Activated CD4-positive, alpha-beta T cell treated with anti-CD3 and anti-CD28 coated beads for 48 hours (primary cell): ENCODE measurements around the gene PDSS2.

Experiments used
- DNase-seq: peaks from one replicate; pipeline ENCODE4 v3.0.0-alpha.2; 2020

Gene PDSS2

GRCh38 chr6:107259951-107260350, 199.4 kb downstream of the PDSS2 start:
- DNase-seq, result no peak

GRCh38 chr6:107248147-107248546, 211.2 kb downstream of the PDSS2 start:
- no peak for DNase-seq

- no peak for DNase-seq
Measured at GRCh38 chr6:107246972-107247615, 212.3 kb downstream of the PDSS2 start.

DNA sequence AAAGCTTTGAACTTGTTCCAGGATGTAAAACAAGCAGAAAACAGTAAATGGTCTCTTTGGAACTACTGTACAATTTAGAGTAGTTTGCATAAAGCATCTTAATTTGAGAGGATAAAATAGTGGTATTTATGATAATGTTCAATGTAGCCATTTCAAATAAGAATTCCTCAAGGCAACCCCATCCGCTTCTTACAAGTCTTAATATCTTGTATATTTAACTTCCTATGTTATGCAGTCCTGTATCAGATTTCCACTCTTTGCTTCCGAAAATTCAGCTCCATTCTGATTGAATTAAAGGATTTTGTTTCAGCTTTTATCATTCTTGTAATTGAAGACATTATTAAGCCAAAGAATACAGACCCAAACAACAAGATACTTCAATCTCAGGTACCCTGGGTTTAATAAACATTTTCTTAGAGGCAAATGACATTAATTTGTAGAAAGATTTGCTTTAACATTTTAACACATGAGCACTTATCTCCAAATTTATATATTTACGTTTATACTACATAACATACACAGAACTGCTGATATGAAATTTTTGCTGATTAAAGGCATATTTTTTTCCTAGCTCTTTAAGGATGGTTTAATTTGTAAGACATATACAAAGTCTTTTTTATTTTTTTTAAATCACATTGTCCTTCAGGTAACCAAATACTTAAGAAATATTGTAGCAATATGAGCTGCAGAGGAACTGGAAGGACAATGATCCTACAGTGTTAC, 213.0 kb downstream of the PDSS2 start:
- no peak for DNase-seq

DNA sequence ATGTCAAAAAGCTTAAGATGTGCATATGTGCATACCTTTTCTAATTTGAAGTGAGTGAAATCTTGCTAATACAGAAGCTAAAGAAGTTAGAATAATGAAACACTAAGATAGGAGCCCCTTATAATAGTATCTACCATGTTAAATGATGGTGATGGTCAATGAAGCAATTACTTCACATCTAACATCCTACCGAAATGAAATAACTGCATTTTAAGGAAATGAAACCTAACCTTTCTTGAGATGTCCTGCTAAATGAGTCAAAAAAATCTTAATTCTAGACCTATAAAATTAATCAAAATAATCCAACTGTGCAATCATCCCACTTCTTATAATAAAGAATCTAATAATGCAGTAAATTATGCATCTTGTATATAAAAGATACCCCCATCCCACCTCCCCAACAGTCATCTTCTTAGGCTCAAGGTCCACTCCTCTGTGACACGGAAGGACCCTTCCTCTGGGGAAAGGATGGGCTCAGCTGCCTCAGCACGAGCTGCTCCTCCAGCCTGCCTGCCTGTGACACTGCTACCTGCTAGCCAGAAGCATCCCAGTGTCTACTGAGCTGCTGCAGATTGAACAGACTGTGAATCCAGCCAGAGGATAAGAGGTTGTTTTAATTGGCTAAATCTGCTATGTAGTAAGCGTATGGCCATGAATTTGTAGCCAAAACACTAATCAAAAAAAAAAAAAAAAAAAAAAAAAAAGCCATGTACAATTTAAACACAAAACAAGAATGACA, 214.5 kb downstream of the PDSS2 start:
- no peak for DNase-seq

- DNase-seq, result no peak
Measured at GRCh38 chr6:107244082-107244741, 215.2 kb downstream of the PDSS2 start.

- no peak for DNase-seq
Measured at GRCh38 chr6:107243471-107243870, 215.9 kb downstream of the PDSS2 start.

GRCh38 chr6:107237992-107238660, 221.2 kb downstream of the PDSS2 start:
- no peak for DNase-seq

GRCh38 chr6:107235511-107235910, 223.9 kb downstream of the PDSS2 start:
- no peak for DNase-seq

DNA sequence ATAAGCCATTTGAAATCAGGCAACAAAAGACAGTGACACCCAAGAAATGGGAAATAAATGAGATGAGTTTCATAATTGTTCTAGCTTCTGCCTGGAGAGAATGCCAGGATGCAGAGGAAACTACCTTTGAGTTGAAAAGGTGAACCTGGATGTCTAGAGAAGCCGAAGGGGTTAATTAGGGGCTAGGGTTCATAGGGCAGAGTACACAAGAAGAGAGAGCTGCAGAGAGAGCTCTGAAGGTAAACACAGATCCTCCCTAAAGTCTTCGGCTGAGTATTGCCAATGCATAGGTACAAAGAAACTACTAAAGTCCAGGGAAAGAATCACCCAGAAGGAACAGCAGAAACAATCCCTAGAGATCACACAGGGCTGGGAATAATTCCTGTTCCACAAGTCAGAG, 224.4 kb downstream of the PDSS2 start:
- no peak for DNase-seq

DNA sequence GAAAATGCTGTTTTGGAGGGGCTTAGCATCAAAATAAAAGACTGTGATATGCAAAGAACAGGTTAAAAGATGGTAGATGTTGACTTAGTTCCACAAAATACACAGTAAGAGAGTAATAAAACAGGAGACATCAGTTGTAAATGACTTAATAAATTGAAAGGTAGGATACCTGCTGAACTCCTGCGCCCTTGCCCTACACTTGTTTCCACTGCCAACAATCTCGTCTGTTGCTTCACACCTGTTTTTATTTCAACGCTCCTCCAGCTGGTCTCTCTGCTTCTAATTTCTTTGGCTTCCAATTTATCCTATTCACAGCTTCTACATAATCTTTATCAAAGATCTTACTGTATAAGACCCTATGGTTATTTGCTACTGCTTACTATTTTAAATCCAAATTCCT, 228.1 kb downstream of the PDSS2 start:
- DNase-seq, result no peak

- no peak for DNase-seq
Measured at GRCh38 chr6:107230448-107230847, 228.9 kb downstream of the PDSS2 start.

- DNase-seq, result no peak
Measured at GRCh38 chr6:107230024-107230423, 229.3 kb downstream of the PDSS2 start.

DNA sequence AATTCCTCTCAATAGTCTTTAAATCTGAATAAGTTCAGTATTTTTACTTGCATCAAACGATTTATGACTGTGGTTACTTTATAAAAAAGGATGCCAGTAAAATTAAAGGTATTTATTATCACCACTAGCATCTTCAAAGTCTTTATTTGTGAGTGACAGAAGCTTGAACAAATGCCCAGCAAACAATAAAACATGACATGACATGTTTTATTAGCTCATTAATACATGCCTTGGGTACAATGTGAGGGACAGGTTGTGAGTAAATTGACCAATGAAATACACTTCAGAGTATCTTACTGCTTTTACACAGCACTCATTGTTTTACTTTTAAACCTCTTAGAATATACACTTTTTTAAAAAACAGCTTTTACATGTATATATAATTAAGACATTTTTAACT, 230.6 kb downstream of the PDSS2 start:
- DNase-seq, result no peak

DNA sequence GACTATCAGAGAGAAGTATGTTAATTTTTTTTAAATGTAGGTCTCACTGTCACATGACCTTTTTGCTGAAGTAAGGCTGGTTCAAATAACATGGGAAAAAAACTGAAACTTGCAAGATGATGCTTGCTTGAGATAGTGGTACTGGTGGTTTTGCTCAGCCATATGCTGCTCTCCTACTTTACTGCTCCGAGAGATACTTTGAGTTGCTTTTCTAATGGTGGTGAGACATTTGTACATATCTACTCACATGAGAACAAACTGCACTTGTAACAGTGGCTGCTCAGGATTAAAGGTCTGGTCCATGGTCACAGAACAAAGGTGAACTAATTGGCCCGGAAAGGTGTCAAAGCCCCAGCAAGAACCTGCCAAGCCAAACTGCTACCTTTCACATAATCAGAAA, 237.8 kb downstream of the PDSS2 start:
- no peak for DNase-seq

- no peak for DNase-seq
Measured at GRCh38 chr6:107219851-107220250, 239.5 kb downstream of the PDSS2 start.

DNA sequence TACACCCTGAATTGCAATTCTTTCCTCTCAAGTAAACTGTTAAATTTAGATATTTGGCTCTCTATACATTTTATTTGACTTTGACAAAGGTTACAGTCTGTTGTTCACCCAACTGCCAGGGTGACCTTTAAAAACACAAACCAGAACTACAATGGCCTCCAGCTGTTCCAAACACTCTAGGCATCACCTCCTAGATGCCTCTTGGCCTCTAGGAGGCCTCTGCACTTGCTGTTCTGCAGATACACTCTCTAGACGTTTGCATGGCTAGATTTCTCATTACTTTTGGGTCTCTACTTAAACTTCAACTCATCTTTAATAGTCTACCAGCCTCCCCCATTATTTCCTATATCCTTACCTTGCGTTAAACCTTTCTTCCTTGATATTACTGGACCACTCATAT, 241.2 kb downstream of the PDSS2 start:
- no peak for DNase-seq

DNA sequence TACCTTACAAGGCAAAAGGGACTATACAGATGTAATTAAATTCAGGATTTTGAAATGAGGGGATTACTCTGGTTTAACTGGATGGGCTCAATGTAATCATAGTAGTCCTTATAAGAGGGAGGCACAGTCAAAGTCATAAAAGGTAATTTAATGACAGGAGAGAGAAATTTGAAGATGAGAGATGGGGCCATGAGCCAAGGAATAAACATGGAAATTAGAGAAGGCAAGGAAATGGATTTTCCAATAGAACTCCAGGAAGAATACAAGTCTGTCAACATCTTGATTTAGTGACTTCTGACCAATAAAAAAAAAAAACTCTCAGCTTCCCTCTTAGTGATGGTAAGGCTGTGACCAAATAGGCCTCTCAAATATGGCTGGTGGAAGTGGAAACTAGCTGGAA, 242.1 kb downstream of the PDSS2 start:
- DNase-seq, result no peak

GRCh38 chr6:107216197-107216933, 243.0 kb downstream of the PDSS2 start:
- DNase-seq, result no peak

DNA sequence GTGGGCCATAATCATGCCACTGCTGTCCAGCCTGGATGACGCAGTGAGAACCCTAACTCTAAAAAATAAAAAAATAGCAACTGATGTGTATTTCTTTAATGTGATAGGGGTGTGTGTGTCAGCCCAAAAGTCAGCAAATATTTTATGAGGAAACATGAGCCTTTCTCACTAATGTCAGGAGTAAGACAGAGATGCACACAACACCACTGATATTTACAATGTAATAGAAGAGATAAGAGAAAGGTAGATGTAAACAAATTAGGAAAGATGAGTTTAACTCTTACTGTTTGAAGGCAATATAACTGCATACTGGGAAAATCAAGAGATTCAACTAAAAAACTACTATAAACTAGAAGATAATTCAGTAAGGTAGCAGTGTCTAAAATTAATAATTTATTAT, 244.0 kb downstream of the PDSS2 start:
- DNase-seq, result no peak

GRCh38 chr6:107214655-107215054, 244.7 kb downstream of the PDSS2 start:
- DNase-seq, result no peak
